ENCODE results near the gene PMEL. TPM values are rescaled to one million over a fixed set of nuclear protein-coding genes. Genes with fewer than 3 reads are reported as not detected.

PMEL gene
- 3.1 and 9.9 TPM in 2 replicates for total RNA-seq

DNA sequence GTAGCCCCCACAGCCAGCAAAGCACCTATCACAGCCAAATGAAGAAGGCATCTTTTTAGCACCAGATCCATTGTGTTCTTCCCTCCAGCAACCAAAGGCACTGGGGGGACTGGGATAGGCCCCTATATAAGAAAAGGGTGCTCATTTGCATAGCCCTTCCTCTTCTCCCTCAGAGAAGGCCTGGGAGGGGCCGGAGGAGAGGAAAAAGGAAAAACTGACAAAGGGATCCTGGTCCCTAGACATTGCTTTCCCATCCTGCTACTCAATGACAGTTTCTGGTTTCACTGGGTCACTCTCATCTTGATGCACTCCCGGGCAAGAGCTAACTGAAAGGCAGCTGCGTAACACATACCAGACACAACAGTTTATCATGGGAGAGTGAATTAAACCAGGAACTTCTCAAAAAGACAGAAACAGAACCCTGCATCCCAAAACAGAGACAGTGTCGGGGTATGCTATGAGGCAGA, at the start of gene PMEL:
PMEL (minus strand) TSS at position 102 of the 467 bp plus-strand sequence; CDS start at position 71, 31 bp downstream.

DNA sequence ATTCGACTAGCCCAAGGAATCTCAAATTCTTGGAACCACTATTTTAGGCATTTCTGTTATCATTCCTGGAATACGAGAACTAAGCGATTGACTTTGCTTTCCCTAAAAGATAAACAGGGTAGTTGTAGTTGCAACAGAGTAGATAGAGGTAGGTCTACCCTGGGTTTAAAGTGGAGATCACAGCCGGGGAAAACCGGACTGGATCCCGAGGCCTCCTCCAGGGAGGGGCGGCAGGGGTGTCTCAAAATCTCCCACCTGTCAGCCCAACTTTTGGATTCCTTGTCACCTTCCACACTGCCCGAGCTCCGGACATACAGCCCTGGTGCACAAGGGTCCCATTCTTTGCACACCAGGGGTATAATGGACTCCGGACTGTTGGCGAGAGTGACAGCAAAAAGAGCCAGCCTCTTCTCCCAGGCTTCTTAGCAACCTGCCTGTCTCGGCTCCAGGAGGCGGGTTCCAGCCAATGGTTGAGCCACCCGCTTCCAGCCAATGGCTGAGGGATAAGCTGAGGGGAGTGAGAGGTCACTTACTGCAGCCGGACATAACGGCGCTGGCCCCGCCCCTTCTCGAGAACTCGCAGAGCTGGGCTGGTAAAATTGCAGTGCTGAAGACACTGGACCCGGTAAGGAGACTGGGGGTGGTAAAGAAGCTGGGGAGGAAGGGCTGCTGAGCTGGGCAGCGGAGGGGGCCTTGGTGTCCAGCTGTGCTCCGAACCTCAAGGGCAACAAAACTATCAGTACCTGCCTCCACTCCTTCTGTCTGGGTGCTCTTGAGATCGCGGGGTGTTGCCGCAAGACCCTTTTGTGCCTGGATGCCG, 31.1 kb upstream of the PMEL start, which contains the start of gene SUOX:
SUOX (plus strand) TSS at position 562 of the 820 bp plus-strand sequence. CDS start 4,946 bp downstream, outside the sequence.

DNA sequence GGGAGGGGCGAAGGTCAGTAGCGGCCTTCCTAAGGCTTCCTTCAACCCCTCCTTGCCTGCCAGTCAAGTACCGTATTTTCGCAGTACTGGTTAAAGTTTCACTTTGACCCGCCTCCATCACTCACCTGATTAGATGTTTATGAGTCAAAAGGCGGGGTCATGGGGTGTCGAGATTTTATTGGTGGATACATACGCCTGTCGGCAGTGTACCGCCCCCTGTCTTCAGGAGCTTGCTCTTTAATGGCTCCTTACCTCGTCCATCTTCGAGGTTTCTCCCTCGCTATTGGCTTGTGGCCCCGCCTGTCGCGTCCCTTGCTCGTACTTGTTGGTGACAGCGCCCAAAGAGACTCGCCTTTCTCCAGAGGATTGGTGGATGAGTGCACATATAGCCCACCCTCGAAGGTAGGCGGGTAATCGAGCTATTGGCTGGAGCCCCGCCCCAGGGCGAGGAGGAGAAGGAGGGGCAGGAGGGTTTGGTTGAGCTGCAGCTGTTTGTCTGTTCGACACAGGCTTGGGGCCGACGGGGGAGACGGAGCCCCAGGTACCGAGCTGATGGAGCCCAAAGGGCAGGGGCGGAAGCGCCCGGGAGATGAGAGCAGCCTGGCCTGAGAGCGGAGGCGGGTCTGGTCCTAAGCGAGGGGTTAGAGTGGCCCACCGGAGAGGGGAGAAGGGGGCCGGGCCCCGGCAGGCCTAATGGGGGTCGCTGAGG, 7.9 kb upstream of the PMEL start, which contains the start of gene RAB5B:
RAB5B (plus strand) TSS at position 480 of the 709 bp plus-strand sequence. CDS start 12,883 bp downstream, outside the sequence.

DNA sequence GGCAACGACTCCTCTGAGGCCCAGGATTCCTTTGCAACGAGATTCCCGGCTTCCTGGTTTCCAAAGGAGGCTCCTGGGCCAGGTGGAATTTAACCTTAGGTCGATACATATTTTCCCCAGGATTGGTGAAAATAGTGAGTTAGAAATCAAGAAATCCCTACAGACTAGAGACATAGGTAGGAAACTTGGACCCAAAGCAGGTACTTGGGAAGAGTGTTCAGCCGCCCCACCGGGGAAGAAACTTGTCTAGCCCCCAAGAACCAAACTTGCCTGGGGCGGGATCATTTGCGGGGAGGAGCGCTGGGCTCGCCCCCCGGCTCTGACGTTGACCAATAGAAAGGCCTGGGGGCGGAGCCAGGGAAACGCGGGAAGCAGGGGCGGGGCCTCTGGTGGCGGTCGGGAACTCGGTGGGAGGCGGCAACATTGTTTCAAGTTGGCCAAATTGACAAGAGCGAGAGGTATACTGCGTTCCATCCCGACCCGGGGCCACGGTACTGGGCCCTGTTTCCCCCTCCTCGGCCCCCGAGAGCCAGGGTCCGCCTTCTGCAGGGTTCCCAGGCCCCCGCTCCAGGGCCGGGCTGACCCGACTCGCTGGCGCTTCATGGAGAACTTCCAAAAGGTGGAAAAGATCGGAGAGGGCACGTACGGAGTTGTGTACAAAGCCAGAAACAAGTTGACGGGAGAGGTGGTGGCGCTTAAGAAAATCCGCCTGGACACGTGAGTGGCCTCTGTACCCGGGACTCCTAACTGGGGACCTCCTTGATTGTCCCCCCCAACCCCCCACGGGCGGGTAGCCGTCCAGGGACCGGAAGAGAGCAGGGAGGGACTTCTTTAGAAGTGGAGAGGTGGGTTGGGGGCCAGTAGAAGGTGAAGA, 803 bp upstream of the PMEL start, which contains the start of gene CDK2:
CDK2 (plus strand) TSS at position 423 of the 874 bp plus-strand sequence; CDS start at position 602, 179 bp downstream.

DNA sequence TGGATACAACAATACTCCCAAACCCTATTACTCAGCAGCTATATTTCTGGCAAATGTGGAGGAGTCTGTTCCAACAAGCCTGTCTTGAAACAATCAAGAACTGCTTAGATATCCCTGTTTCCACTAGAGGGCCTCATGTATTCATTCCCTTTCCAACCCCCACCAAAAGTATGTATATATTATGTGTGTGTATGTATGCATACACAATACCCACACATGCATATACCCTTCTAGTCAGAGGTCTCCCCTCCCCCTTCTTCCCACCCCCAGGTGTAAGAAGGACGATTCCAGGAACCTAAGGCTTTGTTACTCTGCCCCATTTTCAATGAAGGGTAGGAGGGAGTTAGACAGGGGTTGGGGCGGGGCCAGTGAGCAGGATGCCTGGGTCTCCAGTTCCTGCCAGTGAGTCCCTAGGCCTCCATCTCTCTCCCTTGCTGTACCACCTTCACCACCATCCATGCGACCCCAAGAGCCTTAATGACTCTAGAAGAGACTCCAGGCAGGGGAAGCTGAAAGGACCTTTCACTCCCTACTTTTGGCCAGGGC, 35.0 kb downstream of the PMEL start, which contains the start of gene DGKA:
DGKA (plus strand) TSS at position 392 of the 546 bp plus-strand sequence. CDS start 5,342 bp downstream, outside the sequence.

DNA sequence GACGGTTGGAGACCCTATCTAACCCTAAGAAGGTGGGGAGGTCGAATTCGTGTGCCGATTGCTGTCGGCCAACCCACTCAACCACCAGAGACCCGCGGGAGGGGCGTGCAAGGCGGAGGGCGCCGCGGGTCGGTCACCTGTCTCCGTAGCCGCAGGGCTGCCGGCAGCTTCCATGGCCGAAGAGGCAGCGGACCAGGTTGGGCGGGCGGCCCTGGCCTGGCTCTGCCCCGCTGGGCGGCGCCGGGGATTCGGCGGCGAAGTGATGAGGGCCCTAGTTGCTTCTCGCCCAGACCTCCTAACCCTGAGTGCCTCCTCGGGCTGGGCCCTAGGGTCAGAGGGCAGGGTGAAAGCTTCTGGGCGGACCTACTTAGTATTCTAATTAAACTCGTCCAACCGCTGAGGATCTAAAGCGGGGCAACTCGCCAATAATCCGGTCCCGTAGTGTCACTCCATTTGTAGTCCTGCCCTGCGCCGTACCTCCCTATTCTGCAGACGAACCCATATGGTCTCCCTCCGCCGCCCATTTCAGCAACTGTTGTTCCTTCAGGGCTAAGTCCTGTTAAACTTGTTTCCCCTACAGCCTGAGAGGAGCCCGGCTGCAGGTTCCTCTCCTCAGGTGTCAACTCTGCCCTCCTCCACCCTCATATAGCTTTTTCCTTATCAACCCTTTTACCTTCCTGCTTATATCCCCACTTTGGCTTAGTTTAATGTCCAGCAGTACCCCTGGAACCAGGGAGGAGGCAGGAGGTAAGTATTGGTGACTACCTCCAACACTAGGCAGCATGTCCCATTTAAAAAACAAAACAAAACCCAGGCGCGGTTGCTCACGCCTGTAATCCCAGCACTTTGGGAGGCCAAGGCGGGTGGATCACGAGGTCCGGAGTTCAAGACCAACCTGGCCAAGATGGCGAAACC, 38.0 kb downstream of the PMEL start, which contains the start of gene PYM1:
PYM1 (minus strand) TSS at position 307 of the 915 bp plus-strand sequence; CDS start at position 174, 133 bp downstream.

Other genes starting within 250 kb of the PMEL start
- gene BLOC1S1, start 250.0 kb downstream of the PMEL start, total RNA-seq = 89.1 and 122 TPM in 2 replicates
- 7.2 and 10.0 TPM in 2 replicates for gene RDH5, start 245.6 kb downstream of the PMEL start, total RNA-seq
- gene CD63, start 237.0 kb downstream of the PMEL start, total RNA-seq = 1,164 and 1,497 TPM in 2 replicates
- gene GDF11, start 222.9 kb downstream of the PMEL start, total RNA-seq = 5.6 and 7.1 TPM in 2 replicates
- 73.1 and 79.1 TPM in 2 replicates for gene SARNP, start 148.3 kb downstream of the PMEL start, total RNA-seq
- gene ORMDL2, start 148.0 kb downstream of the PMEL start, total RNA-seq = 20.4 and 24.9 TPM in 2 replicates
- 37.4 and 40.2 TPM in 2 replicates for gene DNAJC14, start 136.5 kb downstream of the PMEL start, total RNA-seq
- gene MMP19, start 123.1 kb downstream of the PMEL start, total RNA-seq = 34.8 and 40.3 TPM in 2 replicates
- 36.5 and 36.8 TPM in 2 replicates for gene PYM1, start 38.1 kb downstream of the PMEL start, total RNA-seq
- 22.4 and 34.2 TPM in 2 replicates for gene DGKA, start 34.9 kb downstream of the PMEL start, total RNA-seq
- gene CDK2, start 788 bp upstream of the PMEL start, total RNA-seq = 16.8 and 26.2 TPM in 2 replicates
- 54.9 and 61.6 TPM in 2 replicates for gene RAB5B, start 8.0 kb upstream of the PMEL start, total RNA-seq
- 8.3 and 12.3 TPM in 2 replicates for gene SUOX, start 31.2 kb upstream of the PMEL start, total RNA-seq
- 0.90 and 1.1 TPM in 2 replicates for gene IKZF4, start 55.0 kb upstream of the PMEL start, total RNA-seq
- gene RPS26, start 75.9 kb upstream of the PMEL start, total RNA-seq = 2,251 and 2,313 TPM in 2 replicates
- not detected in 2 replicates for gene ERBB3, start 114.1 kb upstream of the PMEL start, total RNA-seq
- gene PA2G4, start 138.5 kb upstream of the PMEL start, total RNA-seq = 72.4 and 89.7 TPM in 2 replicates
- 2,694 and 2,773 TPM in 2 replicates for gene RPL41, start 150.6 kb upstream of the PMEL start, total RNA-seq
- 1.1 and 1.8 TPM in 2 replicates for gene ZC3H10, start 152.2 kb upstream of the PMEL start, total RNA-seq
- 185 and 212 TPM in 2 replicates for gene ESYT1, start 162.2 kb upstream of the PMEL start, total RNA-seq
- 66.6 and 114 TPM in 2 replicates for gene MYL6B, start 186.5 kb upstream of the PMEL start, total RNA-seq
- 2,267 and 2,694 TPM in 2 replicates for gene MYL6, start 192.3 kb upstream of the PMEL start, total RNA-seq
- gene SMARCC2, start 223.4 kb upstream of the PMEL start, total RNA-seq = 28.7 and 50.7 TPM in 2 replicates